Measurements from ENCODE around the gene SLC35G3. TPM values are rescaled to one million over a fixed set of nuclear protein-coding genes. Genes with fewer than 3 reads are reported as not detected.

The SLC35G3 gene
- total and polyA plus RNA-seq, 2 of the 13 experiments (the other 11 are each of a cell fraction or from before 2014, with no cell fraction given): not detected

- TF ChIP-seq TFE3 (CRISPR knock-in tag; IDR thresholded peaks at IDR 0.05): no peak
- 0 out of 2 replicates have a peak, but pooled peaks have one; percentile 1 for TF ChIP-seq MYPOP (CRISPR knock-in tag; IDR thresholded peaks at IDR 0.05)
- TF ChIP-seq KIAA2018 (CRISPR knock-in tag; IDR thresholded peaks at IDR 0.05; ENCODE audit: borderline replicate concordance): no peak
- TF ChIP-seq NFIB (CRISPR knock-in tag; IDR thresholded peaks at IDR 0.05; ENCODE audit: borderline replicate concordance): no peak
- TF ChIP-seq TGIF2 (CRISPR knock-in tag; IDR thresholded peaks at IDR 0.05): peak; percentile 13; the same call in 1 of the 2 replicates
- no peak for TF ChIP-seq RBFOX2 (IDR thresholded peaks at IDR 0.05; ENCODE audit: low read depth, low read length)
- TF ChIP-seq ZMYM3 (CRISPR knock-in tag; IDR thresholded peaks at IDR 0.05): no peak
- TF ChIP-seq ZBTB7A (CRISPR knock-in tag; IDR thresholded peaks at IDR 0.05): no peak
- TF ChIP-seq HNRNPLL (IDR thresholded peaks at IDR 0.05; ENCODE audit: low read depth, low read length, poor library complexity, severe bottlenecking): peak; percentile 14
- no peak for TF ChIP-seq TBL1XR1 (IDR thresholded peaks at IDR 0.05; ENCODE audit: borderline replicate concordance, low read length, partially characterized antibody)
- 0 out of 2 replicates have a peak, but pooled peaks have one; percentile 9 for TF ChIP-seq SALL1 (CRISPR knock-in tag; IDR thresholded peaks at IDR 0.05)
- TF ChIP-seq PRDM4 (CRISPR knock-in tag; IDR thresholded peaks at IDR 0.05; ENCODE audit: borderline replicate concordance): no peak
- TF ChIP-seq ZNF879 (CRISPR knock-in tag; IDR thresholded peaks at IDR 0.05): no peak
- no peak for TF ChIP-seq MED13 (CRISPR knock-in tag; IDR thresholded peaks at IDR 0.05)
- TF ChIP-seq MAX (IDR thresholded peaks at IDR 0.05): peak; percentile 35
These were observed 48.1 kb upstream of the SLC35G3 start (continued) for GRCh38 chr17:35242158-35242804.
